ENCODE results near the gene RAB36. TPM values are rescaled to one million over a fixed set of nuclear protein-coding genes. Genes with fewer than 3 reads are reported as not detected.

Gene RAB36
- total RNA-seq, 2 experiments from 2014 or later, result 0.41 to 3.0 TPM

GRCh38 chr22:23159291-23159630 is 14.0 kb downstream of the RAB36 start:
- intact Hi-C loops (cut with micrococcal nuclease; ENCODE audit: unreplicated experiment), result no loop called here
- no peaks in the 10 kb centered on the region for H3K9me2 ChIP-seq (ENCODE audit: insufficient read depth, low read length)
- POLR2A ChIA-PET, result no interaction called here
- TF ChIP-seq, protein P1, sequence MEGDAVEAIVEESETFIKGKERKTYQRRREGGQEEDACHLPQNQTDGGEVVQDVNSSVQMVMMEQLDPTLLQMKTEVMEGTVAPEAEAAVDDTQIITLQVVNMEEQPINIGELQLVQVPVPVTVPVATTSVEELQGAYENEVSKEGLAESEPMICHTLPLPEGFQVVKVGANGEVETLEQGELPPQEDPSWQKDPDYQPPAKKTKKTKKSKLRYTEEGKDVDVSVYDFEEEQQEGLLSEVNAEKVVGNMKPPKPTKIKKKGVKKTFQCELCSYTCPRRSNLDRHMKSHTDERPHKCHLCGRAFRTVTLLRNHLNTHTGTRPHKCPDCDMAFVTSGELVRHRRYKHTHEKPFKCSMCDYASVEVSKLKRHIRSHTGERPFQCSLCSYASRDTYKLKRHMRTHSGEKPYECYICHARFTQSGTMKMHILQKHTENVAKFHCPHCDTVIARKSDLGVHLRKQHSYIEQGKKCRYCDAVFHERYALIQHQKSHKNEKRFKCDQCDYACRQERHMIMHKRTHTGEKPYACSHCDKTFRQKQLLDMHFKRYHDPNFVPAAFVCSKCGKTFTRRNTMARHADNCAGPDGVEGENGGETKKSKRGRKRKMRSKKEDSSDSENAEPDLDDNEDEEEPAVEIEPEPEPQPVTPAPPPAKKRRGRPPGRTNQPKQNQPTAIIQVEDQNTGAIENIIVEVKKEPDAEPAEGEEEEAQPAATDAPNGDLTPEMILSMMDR (conservative IDR thresholded peaks at IDR 0.05; ENCODE audit: low read length), result no peak
- no peak for TF ChIP-seq EZH2phosphoT487 (IDR thresholded peaks at IDR 0.05; ENCODE audit: borderline replicate concordance, low read depth, low read length)
- H4K20me1 ChIP-seq (ENCODE audit: insufficient read depth, low read length), result no peaks in the 10 kb centered on the region
- H3K36me3 ChIP-seq (ENCODE audit: insufficient read depth, low read length), result no peaks in the 10 kb centered on the region
- H3K79me2 ChIP-seq (ENCODE audit: insufficient read depth, low read depth, low read length), result no peaks in the 10 kb centered on the region
- no peak overlapping the region for H3K4me2 ChIP-seq (ENCODE audit: low read length)
- no peak overlapping the region for H3K4me3 ChIP-seq (ENCODE audit: low read depth, low read length, poor library complexity, severe bottlenecking)
- BruUV-seq (replicated peaks), result no TSS peak
- H3K27ac ChIP-seq (ENCODE audit: low read depth, low read length, poor library complexity, severe bottlenecking), result no peak overlapping the region
- no peak overlapping the region for H2AFZ ChIP-seq (ENCODE audit: low read length)
- H3K9me3 ChIP-seq (ENCODE audit: low read length), result no peaks in the 10 kb centered on the region
- DNase-seq (ENCODE audit: low spot score), result no peak
- CTCF ChIA-PET (ENCODE audit: unreplicated experiment), result no interaction called here
- peaks cover 33% of the 10 kb centered on the region for H3K4me1 ChIP-seq (ENCODE audit: insufficient read depth, low read length, poor library complexity, severe bottlenecking)

DNA sequence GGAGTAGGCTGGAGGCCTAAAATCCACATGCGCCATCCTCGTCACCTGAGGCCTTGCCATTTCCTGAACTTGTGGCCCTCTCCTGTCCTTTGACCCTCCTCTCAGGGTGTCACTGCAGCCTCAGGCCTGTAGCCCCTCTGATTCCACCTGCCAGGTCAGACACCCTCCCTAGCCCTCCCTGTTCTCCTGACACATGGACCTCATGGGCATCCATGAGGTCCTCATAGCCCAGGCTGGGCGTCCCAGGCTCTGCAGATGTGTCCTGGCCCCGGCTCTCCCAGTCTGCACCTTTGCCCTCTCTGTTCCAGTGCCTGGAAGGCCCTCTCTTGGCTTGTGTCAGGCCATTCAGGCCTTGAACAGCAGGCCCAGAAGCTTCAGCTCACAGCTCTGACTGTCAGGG is 15.8 kb downstream of the RAB36 start:
- no peaks in the 10 kb centered on the region for H3K36me3 ChIP-seq (ENCODE audit: insufficient read depth, low read length)
- TF ChIP-seq, protein P1 (conservative IDR thresholded peaks at IDR 0.05; ENCODE audit: low read length), result no peak
- TF ChIP-seq EZH2phosphoT487 (IDR thresholded peaks at IDR 0.05; ENCODE audit: borderline replicate concordance, low read depth, low read length), result no peak
- no peak overlapping the region for H3K4me3 ChIP-seq (ENCODE audit: low read depth, low read length, poor library complexity, severe bottlenecking)
- no peak overlapping the region for H3K4me2 ChIP-seq (ENCODE audit: low read length)
- peaks cover 24% of the 10 kb centered on the region for H3K4me1 ChIP-seq (ENCODE audit: insufficient read depth, low read length, poor library complexity, severe bottlenecking)
- no TSS peak for BruUV-seq (replicated peaks)
- ChIA-PET CTCF (ENCODE audit: unreplicated experiment) (no interaction called here), POLR2A (no interaction called here)
- H3K79me2 ChIP-seq (ENCODE audit: insufficient read depth, low read depth, low read length), result no peaks in the 10 kb centered on the region
- no peak overlapping the region for H2AFZ ChIP-seq (ENCODE audit: low read length)
- H4K20me1 ChIP-seq (ENCODE audit: insufficient read depth, low read length), result no peaks in the 10 kb centered on the region
- intact Hi-C loops (cut with micrococcal nuclease; ENCODE audit: unreplicated experiment), result no loop called here
- no peaks in the 10 kb centered on the region for H3K9me2 ChIP-seq (ENCODE audit: insufficient read depth, low read length)
- no peak for DNase-seq (ENCODE audit: low spot score)
- H3K27ac ChIP-seq (ENCODE audit: low read depth, low read length, poor library complexity, severe bottlenecking), result no peak overlapping the region
- no peaks in the 10 kb centered on the region for H3K9me3 ChIP-seq (ENCODE audit: low read length)

DNA sequence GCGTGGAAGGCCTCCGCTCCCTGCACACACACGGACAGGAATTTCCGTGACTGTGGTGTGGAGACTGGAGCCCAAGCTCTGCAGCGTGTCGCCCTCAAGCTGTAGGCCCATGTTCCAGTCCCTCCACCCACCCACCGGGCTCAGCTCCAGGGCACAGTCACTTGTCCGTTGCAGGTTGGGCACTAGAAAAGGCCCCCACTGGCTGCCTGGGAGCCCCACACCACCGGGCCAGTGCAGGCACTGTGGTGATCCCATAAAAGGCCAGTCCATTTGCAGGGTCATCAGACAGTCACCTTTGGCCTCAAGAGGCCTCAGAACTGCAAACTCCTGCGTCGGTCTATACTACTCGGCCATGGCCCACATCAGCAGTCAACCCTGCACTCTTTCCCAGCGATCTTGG is 16.3 kb downstream of the RAB36 start:
- Histone ChIP-seq H4K20me1 (ENCODE audit: insufficient read depth, low read length) (no peaks in the 10 kb centered on the region), H3K36me3 (ENCODE audit: insufficient read depth, low read length) (no peaks in the 10 kb centered on the region), H3K27ac (ENCODE audit: low read depth, low read length, poor library complexity, severe bottlenecking) (no peak overlapping the region), H3K4me3 (ENCODE audit: low read depth, low read length, poor library complexity, severe bottlenecking) (no peak overlapping the region), H3K4me2 (ENCODE audit: low read length) (no peak overlapping the region), H3K4me1 (ENCODE audit: insufficient read depth, low read length, poor library complexity, severe bottlenecking) (peaks cover 19% of the 10 kb centered on the region), H3K79me2 (ENCODE audit: insufficient read depth, low read depth, low read length) (no peaks in the 10 kb centered on the region), H3K9me2 (ENCODE audit: insufficient read depth, low read length) (no peaks in the 10 kb centered on the region), H2AFZ (ENCODE audit: low read length) (no peak overlapping the region), H3K9me3 (ENCODE audit: low read length) (no peaks in the 10 kb centered on the region)
- no peak for DNase-seq (ENCODE audit: low spot score)
- BruUV-seq (replicated peaks), result no TSS peak
- CTCF ChIA-PET (ENCODE audit: unreplicated experiment), result no interaction called here
- POLR2A ChIA-PET, result no interaction called here
- intact Hi-C loops (cut with micrococcal nuclease; ENCODE audit: unreplicated experiment), result no loop called here
- TF ChIP-seq EZH2phosphoT487 (IDR thresholded peaks at IDR 0.05; ENCODE audit: borderline replicate concordance, low read depth, low read length), result no peak
- TF ChIP-seq, protein P1 (conservative IDR thresholded peaks at IDR 0.05; ENCODE audit: low read length), result no peak
